IMR-90 (cell line): Measurements from ENCODE around the gene TTC9C. TPM values are rescaled to one million over a fixed set of nuclear protein-coding genes. Genes with fewer than 3 reads are reported as not detected.

Experiments used
- ATAC-seq: fragments of 200-7000 bp; cut with Tn5 transposase; 2 replicates; pipeline ENCODE4 v1.9.1; 2020; ENCODE audit warnings: low read depth, mild to moderate bottlenecking, moderate library complexity
- BruUV-seq: library from RNA; stranded (reverse); fragments of 400-500 nt; replicated peaks from 2 replicates; lab custom pipeline; 2021; lab: Mats Ljungman, UMichigan
- CTCF ChIA-PET: fragments of 300-600 bp; formaldehyde crosslinking; extraction: SDS; loops from one replicate; lab custom pipeline; 2021; ENCODE audit warnings: antibody characterized with exemption; lab: Yijun Ruan, JAX
- POLR2A ChIA-PET: fragments of 300-600 bp; sonication (Branson Sonifier 250); formaldehyde crosslinking; loops from one replicate; lab custom pipeline; 2022; ENCODE audit warnings: antibody characterized with exemption; ENCODE audit not compliant: unreplicated experiment; lab: Charles Lee
- DNase-seq: peaks from one replicate; pipeline ENCODE4 v3.0.0; 2013
- H2AFZ ChIP-seq: replicated peaks from 2 replicates; pipeline ENCODE3; 2013; ENCODE audit warnings: low read length, mild to moderate bottlenecking; ENCODE audit not compliant: poor library complexity
- H2AK5ac ChIP-seq: 2 replicates; pipeline ENCODE4 v1.6.1; 2013; ENCODE audit warnings: low read depth, low read length, inconsistent platforms
- H2AK9ac ChIP-seq: replicated peaks from 2 replicates; pipeline ENCODE3; 2013; ENCODE audit warnings: mild to moderate bottlenecking, low read depth, low read length, moderate library complexity; ENCODE audit not compliant: poor library complexity
- H2BK120ac ChIP-seq: 2 replicates; pipeline ENCODE4 v1.6.1; 2013; ENCODE audit warnings: low read depth, low read length, inconsistent platforms
- H2BK15ac ChIP-seq: 3 replicates; pipeline ENCODE4 v1.6.1; 2013; ENCODE audit warnings: low read depth, low read length, inconsistent platforms
- H2BK20ac ChIP-seq: 2 replicates; pipeline ENCODE4 v1.6.1; 2013; ENCODE audit warnings: low read depth, mild to moderate bottlenecking, inconsistent platforms, low read length, moderate library complexity
- H2BK5ac ChIP-seq: 2 replicates; pipeline ENCODE4 v1.6.1; 2013; ENCODE audit warnings: mild to moderate bottlenecking, low read depth, low read length, inconsistent platforms; ENCODE audit not compliant: poor library complexity, severe bottlenecking
- H3K14ac ChIP-seq: replicated peaks from 2 replicates; pipeline ENCODE4 v1.6.1; 2013; ENCODE audit warnings: low read depth, low read length, inconsistent platforms
- H3K18ac ChIP-seq: 2 replicates; pipeline ENCODE4 v1.6.1; 2013; ENCODE audit warnings: low read depth, low read length, control low read depth
- H3K23ac ChIP-seq: 2 replicates; pipeline ENCODE4 v1.6.1; 2013; ENCODE audit warnings: low read depth, low read length, inconsistent platforms
- H3K27ac ChIP-seq: 2 replicates; pipeline ENCODE4 v1.5.1; 2013; ENCODE audit warnings: mild to moderate bottlenecking, control low read depth, low read length; ENCODE audit not compliant: insufficient read depth
- H3K27me3 ChIP-seq: 2 replicates; pipeline ENCODE4 v1.6.1; 2013; ENCODE audit warnings: low read length; ENCODE audit not compliant: control insufficient read depth, insufficient read depth
- H3K36me3 ChIP-seq: 2 replicates; pipeline ENCODE4 v1.6.1; 2013; ENCODE audit warnings: low read length, mixed read lengths; ENCODE audit not compliant: control insufficient read depth, insufficient read depth
- H3K4ac ChIP-seq: 2 replicates; pipeline ENCODE4 v1.6.1; 2013; ENCODE audit warnings: low read depth, low read length, inconsistent platforms
- H3K4me1 ChIP-seq: 2 replicates; pipeline ENCODE4 v1.6.1; 2013; ENCODE audit warnings: low read length, mixed read lengths; ENCODE audit not compliant: control insufficient read depth, insufficient read depth
- H3K4me2 ChIP-seq: 2 replicates; pipeline ENCODE4 v1.6.1; 2013; ENCODE audit warnings: low read depth, mild to moderate bottlenecking, control low read depth, low read length, moderate library complexity
- H3K4me3 ChIP-seq: 2 replicates; pipeline ENCODE4 v1.5.1; 2013; ENCODE audit warnings: low read depth, mild to moderate bottlenecking, control low read depth, low read length, moderate library complexity; ENCODE audit not compliant: insufficient read depth
- H3K56ac ChIP-seq: 2 replicates; pipeline ENCODE4 v1.6.1; 2013; ENCODE audit warnings: low read length, inconsistent platforms; ENCODE audit not compliant: insufficient read depth; ENCODE audit errors: extremely low read depth
- H3K79me1 ChIP-seq, 2 experiments: 2 replicates each; pipeline ENCODE4 v1.6.1; 2013; ENCODE audit warnings: low read length in 2 of 2, inconsistent platforms in 1 of 2, low read depth in 1 of 2
- H3K9ac ChIP-seq: 2 replicates; pipeline ENCODE4 v1.6.1; 2013; ENCODE audit warnings: low read depth, low read length, control low read depth
- H3K9me1 ChIP-seq: 2 replicates; pipeline ENCODE4 v1.6.1; 2013; ENCODE audit warnings: low read length, inconsistent platforms; ENCODE audit not compliant: insufficient read depth
- H3K9me3 ChIP-seq: 2 replicates; pipeline ENCODE4 v1.6.1; 2013; ENCODE audit warnings: low read length; ENCODE audit not compliant: control insufficient read depth, insufficient read depth
- H4K20me1 ChIP-seq: 2 replicates; pipeline ENCODE4 v1.6.1; 2013; ENCODE audit warnings: low read length, inconsistent platforms; ENCODE audit not compliant: insufficient read depth
- H4K5ac ChIP-seq: 2 replicates; pipeline ENCODE4 v1.6.1; 2013; ENCODE audit warnings: mild to moderate bottlenecking, low read depth, low read length, control low read depth
- H4K8ac ChIP-seq, 2 experiments: 2 replicates each; pipeline ENCODE4 v1.6.1; 2013; ENCODE audit warnings: low read depth in 2 of 2, low read length in 2 of 2, control low read depth in 1 of 2, inconsistent platforms in 1 of 2
- H4K91ac ChIP-seq: 2 replicates; pipeline ENCODE4 v1.6.1; 2013; ENCODE audit warnings: low read depth, low read length, inconsistent platforms; ENCODE audit not compliant: insufficient read depth
- CEBPB ChIP-seq: IDR thresholded peaks from 2 replicates; pipeline ENCODE4 v1.6.1; 2012; ENCODE audit warnings: low read depth, low read length, improper control_type of control experiment
- CHD1 ChIP-seq: IDR thresholded peaks from 2 replicates; pipeline ENCODE4 v1.6.1; 2012; ENCODE audit warnings: low read depth, low read length, improper control_type of control experiment
- FOS ChIP-seq: fragments of 150-350 bp; IDR thresholded peaks from 2 replicates; pipeline ENCODE4 v1.6.1; 2016; ENCODE audit warnings: low read depth, low read length
- MXI1 ChIP-seq: IDR thresholded peaks from 2 replicates; pipeline ENCODE4 v1.6.1; 2012; ENCODE audit warnings: low read depth, mild to moderate bottlenecking, low read length, moderate library complexity, borderline replicate concordance
- POLR2A ChIP-seq: IDR thresholded peaks from 2 replicates; pipeline ENCODE4 v1.6.1; 2012; ENCODE audit warnings: mild to moderate bottlenecking, low read depth, low read length
- RFX5 ChIP-seq: IDR thresholded peaks from 2 replicates; pipeline ENCODE4 v1.8.0; 2012; ENCODE audit warnings: low read depth, mild to moderate bottlenecking, low read length, moderate library complexity
- WGBS, 2 experiments: methylation state at CpG; one replicate each; pipeline versions ENCODE4 v1.1.5 to v1.1.7; 2013; ENCODE audit warnings: missing lambda C conversion rate in 2 of 2; ENCODE audit not compliant: insufficient read length in 1 of 2; ENCODE audit errors: extremely low coverage in 2 of 2; 5-methylcytosine and 5-hydroxymethylcytosine counted together
- dilution Hi-C: fragments of 300-500 bp; cut with HindIII; formaldehyde crosslinking; loops from one replicate; pipeline ENCODE4 v1.14.3; 2018; ENCODE audit warnings: low sequenced_read_pairs; ENCODE audit not compliant: unreplicated experiment
- in situ Hi-C: fragments of 300-500 bp; cut with MboI; formaldehyde crosslinking; loops from 3 replicates; pipeline ENCODE4 v1.14.3; 2019; ENCODE audit warnings: low sequenced_read_pairs, inconsistent platforms, mixed read lengths
- intact Hi-C: fragments of 100-400 bp; cut with micrococcal nuclease; formaldehyde crosslinking; loops from 2 replicates; pipeline ENCODE4 v1.10.0; 2022
- polyA plus RNA-seq, 3 experiments: library from polyadenylated mRNA; depleted of rRNA; stranded (reverse); fragments of >200 nt; gene quantifications; 2 replicates each; pipeline ENCODE4 v1.2.3, GENCODE V29; 2012; ENCODE audit warnings: low replicate concordance in 1 of 3
- total RNA-seq: library from RNA; depleted of rRNA; stranded (reverse); fragments of >200 nt; gene quantifications from 2 replicates; pipeline ENCODE4 v1.2.3, GENCODE V29; 2012
- TF ChIP-seq, protein P1 (sequence below): fragments of 150-350 bp; IDR thresholded peaks from 2 replicates; pipeline ENCODE4 v1.6.1; 2016; ENCODE audit warnings: low read depth, mild to moderate bottlenecking, low read length, moderate library complexity, borderline replicate concordance
- TF ChIP-seq, protein P2 (sequence below): fragments of 150-350 bp; IDR thresholded peaks from 2 replicates; pipeline ENCODE4 v1.6.1; 2017; ENCODE audit warnings: mild to moderate bottlenecking, antibody characterized with exemption, low read length, low read depth

Gene TTC9C
- total and polyA plus RNA-seq, 2 of the 4 experiments (the other 2 are of a cell fraction) = 32.9 to 37.1 TPM

DNA sequence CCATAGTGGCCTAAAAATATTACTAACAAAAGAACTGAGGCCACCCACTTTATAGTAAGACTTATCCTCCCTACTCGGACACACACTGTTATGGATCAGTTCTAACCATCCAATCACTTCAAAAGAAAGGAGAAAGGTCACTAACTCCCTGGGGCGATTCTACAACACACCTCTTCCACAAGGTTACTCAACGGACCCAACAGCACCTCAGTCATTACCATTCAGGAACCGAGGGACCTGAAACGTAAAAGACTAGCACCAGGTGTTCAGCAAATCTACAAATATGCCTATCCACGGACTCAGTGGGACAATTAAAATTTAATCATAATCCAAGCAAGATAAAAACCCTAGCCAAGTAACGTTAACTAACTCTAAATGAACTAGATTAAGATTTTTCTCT lies 2.6 kb upstream of the TTC9C start:
- intact Hi-C loops = loop anchor here (5.0 kb wide), 2 partner anchors 37 to 137 kb away; partner anchors contain the start of gene POLR2G
- Histone ChIP-seq H3K4me3 (peak overlapping the region; percentile 85), H3K23ac (peak overlapping the region; percentile 88), H3K4me2 (peak overlapping the region; percentile 99), H3K4me1 (peaks cover 6% of the 10 kb centered on the region), H3K56ac (peak overlapping the region; percentile 79), H3K18ac (no peak overlapping the region), H3K27me3 (no peaks in the 10 kb centered on the region), H2BK15ac (no peak overlapping the region), H4K5ac (no peak overlapping the region), H3K14ac (peak overlapping the region; percentile 82), H3K9me3 (no peaks in the 10 kb centered on the region), H2AFZ (no peak overlapping the region), H3K9me1 (peaks cover 4% of the 10 kb centered on the region; the same call in 1 of the 2 replicates), H3K4ac (peak overlapping the region; percentile 69), H4K91ac (no peak overlapping the region), H2BK120ac (no peak overlapping the region), H2BK20ac (no peak overlapping the region), H2AK9ac (peak overlapping the region; percentile 78), H3K9ac (peak overlapping the region; percentile 87), H3K27ac (peak overlapping the region; percentile 96), H2AK5ac (peak overlapping the region; percentile 3; the same call in 1 of the 2 replicates), H2BK5ac (peak overlapping the region; percentile 97), H3K36me3 (peaks cover 28% of the 10 kb centered on the region), H3K79me1 (peaks cover 27 to 41% of the 10 kb centered on the region in 2 experiments), H4K8ac (no peak overlapping the region), H4K20me1 (peaks cover 48% of the 10 kb centered on the region)
- in situ Hi-C loops = no loop called here
- CTCF ChIA-PET = no interaction called here
- no peak for DNase-seq
- TF ChIP-seq, protein P1, sequence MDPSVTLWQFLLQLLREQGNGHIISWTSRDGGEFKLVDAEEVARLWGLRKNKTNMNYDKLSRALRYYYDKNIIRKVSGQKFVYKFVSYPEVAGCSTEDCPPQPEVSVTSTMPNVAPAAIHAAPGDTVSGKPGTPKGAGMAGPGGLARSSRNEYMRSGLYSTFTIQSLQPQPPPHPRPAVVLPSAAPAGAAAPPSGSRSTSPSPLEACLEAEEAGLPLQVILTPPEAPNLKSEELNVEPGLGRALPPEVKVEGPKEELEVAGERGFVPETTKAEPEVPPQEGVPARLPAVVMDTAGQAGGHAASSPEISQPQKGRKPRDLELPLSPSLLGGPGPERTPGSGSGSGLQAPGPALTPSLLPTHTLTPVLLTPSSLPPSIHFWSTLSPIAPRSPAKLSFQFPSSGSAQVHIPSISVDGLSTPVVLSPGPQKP = no peak
- TF ChIP-seq RFX5 = no peak
- TF ChIP-seq CEBPB = no peak
- TF ChIP-seq CHD1 = no peak
- no peak for TF ChIP-seq FOS
- TF ChIP-seq POLR2A = no peak
- TF ChIP-seq, protein P2, sequence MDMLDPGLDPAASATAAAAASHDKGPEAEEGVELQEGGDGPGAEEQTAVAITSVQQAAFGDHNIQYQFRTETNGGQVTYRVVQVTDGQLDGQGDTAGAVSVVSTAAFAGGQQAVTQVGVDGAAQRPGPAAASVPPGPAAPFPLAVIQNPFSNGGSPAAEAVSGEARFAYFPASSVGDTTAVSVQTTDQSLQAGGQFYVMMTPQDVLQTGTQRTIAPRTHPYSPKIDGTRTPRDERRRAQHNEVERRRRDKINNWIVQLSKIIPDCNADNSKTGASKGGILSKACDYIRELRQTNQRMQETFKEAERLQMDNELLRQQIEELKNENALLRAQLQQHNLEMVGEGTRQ = no peak
- no peak for TF ChIP-seq MXI1
- 0% methylated on average over 2 of the region's 7 CpGs; no CpG with 5 or more reads in 1 of the 2 experiments for WGBS, 2 experiments
- dilution Hi-C loops = no loop called here
- no TSS peak for BruUV-seq
- POLR2A ChIA-PET = interaction anchor here (1.0 kb wide), 1 partner anchor 20 kb away, joined by 11 read pairs; no protein-coding TSS in a partner anchor
- no peak for ATAC-seq
